HG02885 (cell line): ENCODE data around the gene CERS2.
A peak's percentile ranks its signal among the peaks of the same experiment; 100 is the strongest.

Experiments
- ATAC-seq: cut with Tn5 transposase; IDR thresholded peaks from one replicate; pipeline ENCODE4 v1.9.1; 2021; ENCODE audit warnings: mild to moderate bottlenecking; ENCODE audit not compliant: unreplicated experiment, poor library complexity

Gene CERS2

GRCh38 chr1:150974580-150975478 lies at the start of gene CERS2:
CERS2 (minus strand) TSS chr1:150974835; CDS start chr1:150969090, 5,745 bp downstream.
- peak; percentile 65 for ATAC-seq

GRCh38 chr1:151013518-151013917 lies 38.9 kb upstream of the CERS2 start:
- ATAC-seq: no peak

GRCh38 chr1:151012684-151013471 lies 38.2 kb upstream of the CERS2 start:
- no peak for ATAC-seq

GRCh38 chr1:151011154-151011850 lies 36.7 kb upstream of the CERS2 start:
- ATAC-seq: no peak

- no peak for ATAC-seq
These were observed 35.7 kb upstream of the CERS2 start for GRCh38 chr1:151010346-151010726.

GRCh38 chr1:151009674-151010345 lies 35.2 kb upstream of the CERS2 start:
- ATAC-seq: no peak

- ATAC-seq: no peak
These were observed 34.6 kb upstream of the CERS2 start for GRCh38 chr1:151009206-151009587.

- ATAC-seq: peak; percentile 88
These were observed 33.9 kb upstream of the CERS2 start, which contains the start of gene PRUNE1 for GRCh38 chr1:151008244-151009205. PRUNE1 (plus strand) TSS chr1:151008449; CDS start chr1:151008633, 184 bp downstream.

GRCh38 chr1:151007853-151008243 lies 33.2 kb upstream of the CERS2 start:
- no peak for ATAC-seq

GRCh38 chr1:151006327-151007052 lies 31.9 kb upstream of the CERS2 start, which contains the start of gene MINDY1:
MINDY1 (minus strand) TSS chr1:151006902; CDS start chr1:151002617, 4,285 bp downstream.
- no peak for ATAC-seq

- ATAC-seq: no peak
These were observed 31.2 kb upstream of the CERS2 start for GRCh38 chr1:151005729-151006319.

- no peak for ATAC-seq
These were observed 28.5 kb upstream of the CERS2 start for GRCh38 chr1:151003180-151003579.

GRCh38 chr1:151002611-151003010 lies 28.0 kb upstream of the CERS2 start:
- ATAC-seq: no peak

GRCh38 chr1:151002051-151002450 lies 27.4 kb upstream of the CERS2 start:
- no peak for ATAC-seq

GRCh38 chr1:151001602-151002001 lies 27.0 kb upstream of the CERS2 start:
- ATAC-seq: no peak

- ATAC-seq: no peak
These were observed 25.8 kb upstream of the CERS2 start for GRCh38 chr1:151000408-151000807.

GRCh38 chr1:150999926-151000325 lies 25.3 kb upstream of the CERS2 start:
- no peak for ATAC-seq
